CD4-positive, CD25-positive, alpha-beta regulatory T cell (primary cell): ENCODE results near the gene PLGRKT. TPM values are rescaled to one million over a fixed set of nuclear protein-coding genes. Genes with fewer than 3 reads are reported as not detected.
A peak's percentile ranks its signal among the peaks of the same experiment; 100 is the strongest.
"Not testable (repeated sequence)": the region's sequence is repeated elsewhere in the genome, so short reads cannot be mapped to it uniquely, and the experiment has no call there.

Source experiments
- ATAC-seq, 2 donors: fragments of 150-1000 bp; cut with Tn5 transposase; one replicate each; pipeline ENCODE4 v1.10.0; 2021; ENCODE audit warnings: low read depth in 2 of 2, moderate number of reproducible peaks in 2 of 2, moderate library complexity in 1 of 2
- DNase-seq, 3 donors: peaks; one replicate each; pipeline versions ENCODE4 v3.0.0 to v3.0.0-alpha.2; 2012 to 2022; ENCODE audit warnings: mixed read lengths in 1 of 3
- H3K27ac ChIP-seq: one replicate; pipeline ENCODE4 v1.7.0; 2013; ENCODE audit warnings: mild to moderate bottlenecking, low read length; ENCODE audit not compliant: insufficient read depth, poor library complexity, severe bottlenecking
- H3K27me3 ChIP-seq: one replicate; pipeline ENCODE4 v1.7.0; 2013; ENCODE audit warnings: low read length; ENCODE audit not compliant: control insufficient read depth, insufficient read depth
- H3K36me3 ChIP-seq: one replicate; pipeline ENCODE4 v1.7.0; 2013; ENCODE audit warnings: mild to moderate bottlenecking, low read length, moderate library complexity; ENCODE audit not compliant: control insufficient read depth, insufficient read depth
- H3K4me1 ChIP-seq: 2 replicates; pipeline ENCODE4 v1.7.0; 2013; ENCODE audit warnings: mild to moderate bottlenecking, low read length; ENCODE audit not compliant: insufficient read depth, control insufficient read depth, poor library complexity, severe bottlenecking
- H3K4me3 ChIP-seq: one replicate; pipeline ENCODE4 v1.7.0; 2013; ENCODE audit warnings: low read depth, mild to moderate bottlenecking, low read length, moderate library complexity
- H3K9me3 ChIP-seq, 2 experiments: 1 replicate in 1 of 2; 2 replicates in 1 of 2; pipeline ENCODE4 v1.7.0; 2013; ENCODE audit warnings: low read length in 2 of 2, mild to moderate bottlenecking in 1 of 2, moderate library complexity in 1 of 2; ENCODE audit not compliant: control insufficient read depth in 2 of 2
- H3K27ac Mint-ChIP-seq, 3 donors: one replicate each; pipeline ENCODE4 v1.8.0; 2020 to 2022; ENCODE audit warnings: mild to moderate bottlenecking in 3 of 3, mixed read lengths in 3 of 3, moderate library complexity in 2 of 3
- H3K27me3 Mint-ChIP-seq: one replicate; pipeline ENCODE4 v1.8.0; 2022; ENCODE audit warnings: mild to moderate bottlenecking, mixed read lengths
- H3K36me3 Mint-ChIP-seq: one replicate; pipeline ENCODE4 v1.8.0; 2020; ENCODE audit warnings: mixed read lengths
- H3K4me1 Mint-ChIP-seq, 4 donors: one replicate each; pipeline ENCODE4 v1.8.0; 2020 to 2022; ENCODE audit warnings: mixed read lengths in 4 of 4, mild to moderate bottlenecking in 1 of 4
- H3K4me3 Mint-ChIP-seq, 4 donors: one replicate each; pipeline ENCODE4 v1.8.0; 2020 to 2022; ENCODE audit warnings: mild to moderate bottlenecking in 4 of 4, mixed read lengths in 4 of 4, moderate library complexity in 3 of 4
- H3K9me3 Mint-ChIP-seq, 7 donors: one replicate each; pipeline ENCODE4 v1.8.0; 2020 to 2022; ENCODE audit warnings: mixed read lengths in 7 of 7, mild to moderate bottlenecking in 3 of 7, moderate library complexity in 2 of 7
- polyA plus RNA-seq, 4 donors: library from polyadenylated mRNA; unstranded; fragments of 300-500 nt; fragmentation: Illumina TruSeq; gene quantifications; one replicate each; pipeline ENCODE4 v1.2.3, GENCODE V29; 2021
- total RNA-seq: library from RNA; stranded (reverse); gene quantifications from one replicate; pipeline ENCODE4 v1.2.3, GENCODE V29; 2022

Gene PLGRKT
- total and polyA plus RNA-seq, 5 donors from 2014 or later = 16.4 to 81.8 (median 48.2) TPM

DNA sequence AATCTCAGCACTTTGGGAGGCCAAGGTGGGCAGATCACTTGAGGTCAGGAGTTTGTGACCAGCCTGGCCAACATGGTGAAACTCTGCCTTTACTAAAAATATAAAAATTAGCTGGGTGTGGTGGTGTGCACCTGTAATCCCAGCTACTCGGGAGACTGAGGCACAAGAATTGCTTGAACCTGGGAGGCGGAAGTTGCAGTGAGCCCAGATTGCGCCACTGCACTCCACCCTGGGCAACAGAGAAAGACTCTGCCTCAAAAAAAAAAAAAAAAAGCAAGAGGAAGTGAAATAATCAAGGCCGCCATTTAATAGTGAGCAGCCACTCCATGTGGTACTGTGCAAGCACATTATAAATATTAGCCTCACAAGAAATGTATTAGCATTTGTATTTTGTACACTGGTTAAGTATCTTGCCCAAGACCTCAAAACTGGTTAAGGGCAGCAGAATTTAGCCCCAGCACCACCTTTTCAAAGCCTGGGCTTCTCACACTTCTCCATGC is 27.2 kb upstream of the PLGRKT start:
- not testable (repeated sequence) for H3K9me3 ChIP-seq, H3K27me3 ChIP-seq, H3K4me1 Mint-ChIP-seq, H3K4me3 ChIP-seq, ATAC-seq, H3K27me3 Mint-ChIP-seq, H3K27ac ChIP-seq, H3K9me3 Mint-ChIP-seq, H3K4me1 ChIP-seq, DNase-seq, H3K4me3 Mint-ChIP-seq, H3K27ac Mint-ChIP-seq
- H3K36me3 ChIP-seq = peaks cover 36% of the 10 kb centered on the region
- peaks cover 49% of the 10 kb centered on the region for H3K36me3 Mint-ChIP-seq

DNA sequence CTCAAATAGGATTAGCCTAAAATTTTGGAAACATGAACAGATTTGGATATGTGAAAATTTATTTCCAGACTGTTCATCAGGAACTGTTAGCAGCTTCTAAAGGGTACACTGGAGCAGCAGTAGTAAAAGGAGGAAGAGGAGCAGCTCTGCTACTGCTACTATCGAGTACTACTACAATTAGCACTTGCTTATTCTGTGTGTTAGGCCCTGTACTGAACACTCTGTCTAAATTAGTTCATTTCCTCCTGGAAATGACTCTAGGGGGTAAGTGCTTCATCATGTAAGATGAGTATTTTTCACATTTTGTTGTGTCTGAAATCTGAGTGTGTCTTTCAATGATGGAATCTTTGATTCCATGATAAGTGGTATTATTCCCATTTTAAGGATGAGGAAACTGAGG is 22.4 kb upstream of the PLGRKT start:
- peaks cover 34% of the 10 kb centered on the region for H3K36me3 ChIP-seq
- no peaks in the 10 kb centered on the region for H3K27me3 Mint-ChIP-seq
- no peak overlapping the region for H3K27ac ChIP-seq
- H3K36me3 Mint-ChIP-seq = peaks cover 45% of the 10 kb centered on the region
- H3K27ac Mint-ChIP-seq = no peak overlapping the region
- DNase-seq = no peak
- H3K27me3 ChIP-seq = no peaks in the 10 kb centered on the region
- H3K4me1 ChIP-seq = no peaks in the 10 kb centered on the region
- H3K4me3 ChIP-seq = no peak overlapping the region
- H3K4me1 Mint-ChIP-seq = peaks cover 5 to 19% (median 12%) of the 10 kb centered on the region in 4 donors
- no peaks in the 10 kb centered on the region for H3K9me3 ChIP-seq
- no peak overlapping the region for H3K4me3 Mint-ChIP-seq
- no peaks in the 10 kb centered on the region for H3K9me3 Mint-ChIP-seq
- ATAC-seq = no peak

DNA sequence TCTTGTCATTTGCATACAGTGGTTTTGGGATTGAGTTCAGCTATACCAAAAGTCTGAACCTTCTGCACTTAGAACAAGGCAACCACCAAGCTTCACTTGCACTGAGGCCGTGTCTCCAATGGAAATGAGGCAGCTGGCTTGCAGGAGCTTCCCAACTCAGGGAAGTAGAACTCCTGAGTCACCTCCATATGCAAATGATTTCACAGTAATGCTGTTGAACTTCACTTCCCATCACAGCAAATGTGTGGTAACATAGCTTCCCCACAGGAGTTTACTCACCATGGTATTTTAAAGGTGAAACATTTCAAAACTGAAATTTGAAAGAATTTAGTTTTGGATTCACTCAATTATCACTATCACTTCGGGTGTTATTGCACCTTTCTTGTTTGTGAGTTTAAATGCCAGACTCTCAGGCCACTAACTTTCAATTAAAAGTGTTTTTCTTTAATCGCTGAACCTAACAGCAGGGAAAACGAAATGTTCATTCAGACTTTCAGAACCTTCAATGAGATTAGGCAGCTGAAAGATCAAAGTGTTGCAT is 21.6 kb upstream of the PLGRKT start:
- ATAC-seq = no peak
- peak in 1 of 3 donors; percentile 36 for DNase-seq
- H3K27me3 Mint-ChIP-seq = no peaks in the 10 kb centered on the region
- H3K9me3 Mint-ChIP-seq = no peaks in the 10 kb centered on the region
- no peak overlapping the region for H3K4me3 Mint-ChIP-seq
- no peak overlapping the region for H3K4me3 ChIP-seq
- H3K9me3 ChIP-seq = no peaks in the 10 kb centered on the region
- no peak overlapping the region for H3K27ac ChIP-seq
- H3K27me3 ChIP-seq = no peaks in the 10 kb centered on the region
- H3K27ac Mint-ChIP-seq = peak overlapping the region in 1 of 3 donors; percentile 14
- H3K4me1 ChIP-seq = no peaks in the 10 kb centered on the region
- peaks cover 13 to 25% (median 15%) of the 10 kb centered on the region in 4 donors for H3K4me1 Mint-ChIP-seq
- peaks cover 32% of the 10 kb centered on the region for H3K36me3 ChIP-seq
- H3K36me3 Mint-ChIP-seq = peaks cover 42% of the 10 kb centered on the region

DNA sequence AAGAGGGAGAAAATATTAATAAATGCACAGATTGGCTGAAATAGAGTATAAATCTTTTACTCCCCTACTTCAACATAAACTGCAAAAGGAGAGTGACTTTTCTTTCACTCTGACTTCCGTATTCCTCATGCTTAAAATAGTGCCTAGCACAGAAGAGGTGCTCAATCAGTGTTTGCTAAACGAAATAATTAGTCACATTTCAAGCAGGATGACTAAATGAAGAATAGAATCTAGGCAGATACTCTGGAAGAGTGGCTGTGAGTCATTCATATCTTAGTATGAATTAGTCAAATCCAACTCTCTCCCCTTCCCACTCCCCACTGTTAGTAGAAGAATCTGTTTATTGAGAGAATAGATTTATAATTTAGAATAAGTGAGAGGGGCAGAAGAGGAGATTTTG is 17.5 kb upstream of the PLGRKT start:
- Histone ChIP-seq H3K27ac (no peak overlapping the region), H3K9me3 (no peaks in the 10 kb centered on the region), H3K4me1 (peaks cover 14% of the 10 kb centered on the region), H3K36me3 (peaks cover 14% of the 10 kb centered on the region), H3K4me3 (no peak overlapping the region), H3K27me3 (no peaks in the 10 kb centered on the region)
- ATAC-seq (no peak), DNase-seq (no peak)
- Mint-ChIP-seq H3K4me1 (peaks cover 26 to 52% (median 39%) of the 10 kb centered on the region in 4 donors), H3K9me3 (no peaks in the 10 kb centered on the region), H3K27ac (peak overlapping the region in 1 of 3 donors; percentile 64), H3K4me3 (no peak overlapping the region), H3K27me3 (no peaks in the 10 kb centered on the region), H3K36me3 (peaks cover 25% of the 10 kb centered on the region)

DNA sequence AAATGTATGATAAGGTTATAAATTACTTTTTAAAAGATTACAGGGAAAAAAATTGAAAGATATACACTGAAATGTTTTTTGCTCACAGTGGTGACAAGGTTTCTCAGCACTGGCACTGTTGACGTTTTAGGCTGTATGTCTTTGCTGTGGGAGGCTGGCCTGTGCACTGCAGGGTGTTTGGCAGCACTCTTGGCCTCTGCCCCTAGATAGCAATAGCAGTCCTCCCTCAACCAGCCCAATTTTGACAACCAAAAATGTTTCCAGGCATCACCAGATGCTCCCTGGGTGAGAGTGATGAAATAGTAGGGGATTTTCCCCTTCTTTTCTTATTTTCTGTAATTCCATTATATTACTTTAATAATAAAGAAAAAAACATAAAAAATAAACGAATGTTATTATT is 15.9 kb upstream of the PLGRKT start:
- peaks cover 14% of the 10 kb centered on the region for H3K4me1 ChIP-seq
- no peak overlapping the region for H3K27ac Mint-ChIP-seq
- ATAC-seq (no peak), DNase-seq (no peak)
- H3K27ac ChIP-seq = no peak overlapping the region
- H3K27me3 ChIP-seq = no peaks in the 10 kb centered on the region
- peaks cover 26 to 48% (median 35%) of the 10 kb centered on the region in 4 donors for H3K4me1 Mint-ChIP-seq
- H3K27me3 Mint-ChIP-seq = no peaks in the 10 kb centered on the region
- H3K36me3 Mint-ChIP-seq = peaks cover 16% of the 10 kb centered on the region
- H3K9me3 Mint-ChIP-seq = no peaks in the 10 kb centered on the region
- H3K4me3 ChIP-seq = no peak overlapping the region
- peaks cover 8% of the 10 kb centered on the region for H3K36me3 ChIP-seq
- H3K4me3 Mint-ChIP-seq = peak overlapping the region in 1 of 4 donors; percentile 58
- H3K9me3 ChIP-seq = no peaks in the 10 kb centered on the region

DNA sequence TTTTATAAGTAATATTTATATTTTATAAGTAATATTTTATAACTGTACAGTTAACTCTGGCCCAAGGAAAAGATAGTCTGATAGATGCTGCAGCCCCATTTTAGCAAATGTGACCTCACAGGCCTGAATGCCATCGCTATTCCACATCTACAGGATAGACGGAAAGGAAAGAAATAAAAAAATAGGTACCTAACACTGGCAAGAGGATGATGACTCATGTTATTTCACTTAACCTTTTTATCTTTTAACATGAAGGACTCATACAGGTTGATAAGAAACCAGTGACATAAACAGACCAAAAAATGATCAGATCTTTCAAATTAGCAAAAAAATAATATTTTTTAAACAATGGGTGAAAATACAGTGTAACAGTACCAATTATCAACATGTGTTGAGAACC is 15.3 kb upstream of the PLGRKT start:
- peaks cover 22 to 48% (median 35%) of the 10 kb centered on the region in 4 donors for H3K4me1 Mint-ChIP-seq
- Histone ChIP-seq H3K27ac (no peak overlapping the region), H3K4me3 (no peak overlapping the region), H3K36me3 (peaks cover 5% of the 10 kb centered on the region), H3K9me3 (no peaks in the 10 kb centered on the region), H3K4me1 (peaks cover 14% of the 10 kb centered on the region), H3K27me3 (no peaks in the 10 kb centered on the region)
- H3K27ac Mint-ChIP-seq = peak overlapping the region in 1 of 3 donors; percentile 75
- peaks cover 12% of the 10 kb centered on the region for H3K36me3 Mint-ChIP-seq
- H3K27me3 Mint-ChIP-seq = no peaks in the 10 kb centered on the region
- DNase-seq (no peak), ATAC-seq (no peak)
- peak overlapping the region in 3 of 4 donors; percentile 11 to 63 (median 58) for H3K4me3 Mint-ChIP-seq
- no peaks in the 10 kb centered on the region for H3K9me3 Mint-ChIP-seq

DNA sequence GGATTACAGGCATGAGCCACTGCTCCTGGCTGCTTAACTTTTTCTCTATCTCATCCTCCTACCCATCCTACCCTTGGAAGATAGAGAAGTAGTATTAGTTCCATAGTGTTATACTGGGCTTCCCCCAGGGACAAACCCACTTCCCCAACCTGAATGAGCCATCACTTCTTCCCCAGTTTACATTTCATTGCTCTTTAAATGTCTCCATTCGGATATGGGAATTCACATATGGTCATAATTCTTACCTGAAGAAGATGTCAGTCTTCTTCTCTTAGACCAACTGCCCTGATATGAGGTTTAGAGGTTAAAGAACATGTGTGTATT is 14.5 kb upstream of the PLGRKT start:
- no peaks in the 10 kb centered on the region for H3K9me3 Mint-ChIP-seq
- DNase-seq = no peak
- peaks cover 3% of the 10 kb centered on the region for H3K36me3 ChIP-seq
- no peaks in the 10 kb centered on the region for H3K27me3 Mint-ChIP-seq
- H3K27me3 ChIP-seq = no peaks in the 10 kb centered on the region
- H3K4me1 ChIP-seq = peaks cover 14% of the 10 kb centered on the region
- peak overlapping the region; percentile 68 to 99 (median 86) for H3K27ac Mint-ChIP-seq
- H3K4me3 ChIP-seq = no peak overlapping the region
- H3K27ac ChIP-seq = no peak overlapping the region
- H3K36me3 Mint-ChIP-seq = peaks cover 5% of the 10 kb centered on the region
- H3K4me1 Mint-ChIP-seq = peaks cover 22 to 48% (median 36%) of the 10 kb centered on the region in 4 donors
- peak overlapping the region; percentile 15 to 97 (median 70) for H3K4me3 Mint-ChIP-seq
- no peaks in the 10 kb centered on the region for H3K9me3 ChIP-seq
- no peak for ATAC-seq
